ENCODE measurements around the gene EN2.

The EN2 gene

DNA sequence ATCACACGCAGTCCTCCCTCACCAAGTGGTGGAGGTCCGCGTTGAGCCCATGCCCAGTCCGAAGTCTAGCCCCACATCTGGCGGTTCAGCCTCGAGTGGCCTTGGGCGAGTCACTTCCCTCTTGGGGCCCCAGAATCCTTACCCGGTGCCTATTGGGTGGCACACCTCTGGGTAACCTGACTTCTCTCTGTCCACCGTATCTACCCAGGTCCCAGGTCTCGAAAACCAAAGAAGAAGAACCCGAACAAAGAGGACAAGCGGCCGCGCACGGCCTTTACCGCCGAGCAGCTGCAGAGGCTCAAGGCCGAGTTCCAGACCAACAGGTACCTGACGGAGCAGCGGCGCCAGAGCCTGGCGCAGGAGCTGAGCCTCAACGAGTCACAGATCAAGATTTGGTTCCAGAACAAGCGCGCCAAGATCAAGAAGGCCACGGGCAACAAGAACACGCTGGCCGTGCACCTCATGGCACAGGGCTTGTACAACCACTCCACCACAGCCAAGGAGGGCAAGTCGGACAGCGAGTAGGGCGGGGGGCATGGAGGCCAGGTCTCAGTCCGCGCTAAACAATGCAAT is 4.3 kb downstream of the EN2 start:
- Histone ChIP-seq H3K4me3 (ENCODE audit: low read length) (no peak overlapping the region; the same call in 1 of the 2 replicates), H3K27me3 (ENCODE audit: insufficient read depth, low read length) (peaks cover 98% of the 10 kb centered on the region), H3K9ac (ENCODE audit: low read depth, low read length) (no peak overlapping the region), H3K9me3 (ENCODE audit: insufficient read depth, low read depth, low read length) (peaks cover 8% of the 10 kb centered on the region), H3K4me1 (ENCODE audit: insufficient read depth, low read length) (no peaks in the 10 kb centered on the region), H3K36me3 (ENCODE audit: insufficient read depth, low read depth, low read length) (no peaks in the 10 kb centered on the region), H3K27ac (ENCODE audit: low read length) (no peak overlapping the region)

DNA sequence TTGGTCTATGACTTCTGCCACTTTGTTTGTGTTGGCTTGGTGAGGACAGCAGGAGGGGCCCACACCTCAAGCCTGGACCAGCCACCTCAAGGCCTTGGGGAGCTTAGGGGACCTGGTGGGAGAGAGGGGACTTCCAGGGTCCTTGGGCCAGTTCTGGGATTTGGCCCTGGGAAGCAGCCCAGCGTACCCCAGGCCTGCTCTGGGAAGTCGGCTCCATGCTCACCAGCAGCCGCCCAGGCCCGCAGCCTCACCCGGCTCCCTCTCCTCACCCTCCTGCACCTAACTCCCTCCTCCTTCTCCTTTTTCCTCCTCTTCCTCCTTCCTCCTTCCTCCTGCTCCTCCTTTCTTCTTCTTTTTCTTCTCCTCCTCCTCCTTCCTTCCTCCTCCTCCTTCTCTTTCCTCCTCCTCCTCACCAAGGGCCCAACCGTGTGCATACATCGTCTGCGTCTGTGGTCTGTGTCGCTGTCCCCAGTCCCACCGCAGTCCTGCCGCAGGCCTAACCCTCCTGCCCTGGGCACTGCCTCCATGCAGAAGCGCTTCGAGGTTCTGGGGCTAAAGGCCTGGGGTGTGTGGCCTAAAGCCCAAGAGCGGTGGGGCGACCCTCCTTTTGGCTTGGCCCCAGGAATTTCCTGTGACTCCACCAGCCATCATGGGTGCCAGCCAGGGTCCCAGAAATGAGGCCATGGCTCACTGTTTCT is 5.3 kb downstream of the EN2 start:
- H3K36me3 ChIP-seq (ENCODE audit: insufficient read depth, low read depth, low read length), result no peaks in the 10 kb centered on the region
- H3K27ac ChIP-seq (ENCODE audit: low read length), result no peak overlapping the region
- H3K9me3 ChIP-seq (ENCODE audit: insufficient read depth, low read depth, low read length), result peaks cover 8% of the 10 kb centered on the region
- H3K27me3 ChIP-seq (ENCODE audit: insufficient read depth, low read length), result peaks cover 100% of the 10 kb centered on the region
- no peaks in the 10 kb centered on the region for H3K4me1 ChIP-seq (ENCODE audit: insufficient read depth, low read length)
- H3K4me3 ChIP-seq (ENCODE audit: low read length), result no peak overlapping the region
- H3K9ac ChIP-seq (ENCODE audit: low read depth, low read length), result no peak overlapping the region

- Histone ChIP-seq H3K36me3 (ENCODE audit: insufficient read depth, low read depth, low read length) (no peaks in the 10 kb centered on the region), H3K9ac (ENCODE audit: low read depth, low read length) (no peak overlapping the region), H3K27me3 (ENCODE audit: insufficient read depth, low read length) (peaks cover 100% of the 10 kb centered on the region), H3K4me3 (ENCODE audit: low read length) (no peak overlapping the region), H3K9me3 (ENCODE audit: insufficient read depth, low read depth, low read length) (peaks cover 8% of the 10 kb centered on the region), H3K27ac (ENCODE audit: low read length) (no peak overlapping the region), H3K4me1 (ENCODE audit: insufficient read depth, low read length) (no peaks in the 10 kb centered on the region)
These were observed 6.3 kb downstream of the EN2 start for GRCh38 chr7:155464183-155464582.

- H3K27me3 ChIP-seq (ENCODE audit: insufficient read depth, low read length), result peaks cover 100% of the 10 kb centered on the region
- H3K4me1 ChIP-seq (ENCODE audit: insufficient read depth, low read length), result no peaks in the 10 kb centered on the region
- H3K36me3 ChIP-seq (ENCODE audit: insufficient read depth, low read depth, low read length), result no peaks in the 10 kb centered on the region
- no peak overlapping the region for H3K9ac ChIP-seq (ENCODE audit: low read depth, low read length)
- H3K27ac ChIP-seq (ENCODE audit: low read length), result no peak overlapping the region
- H3K9me3 ChIP-seq (ENCODE audit: insufficient read depth, low read depth, low read length), result peaks cover 5% of the 10 kb centered on the region
- no peak overlapping the region for H3K4me3 ChIP-seq (ENCODE audit: low read length)
These were observed 7.2 kb downstream of the EN2 start for GRCh38 chr7:155464948-155465739.

- Histone ChIP-seq H3K9me3 (ENCODE audit: insufficient read depth, low read depth, low read length) (peaks cover 5% of the 10 kb centered on the region), H3K4me3 (ENCODE audit: low read length) (no peak overlapping the region), H3K27me3 (ENCODE audit: insufficient read depth, low read length) (peaks cover 100% of the 10 kb centered on the region), H3K9ac (ENCODE audit: low read depth, low read length) (no peak overlapping the region), H3K36me3 (ENCODE audit: insufficient read depth, low read depth, low read length) (no peaks in the 10 kb centered on the region), H3K27ac (ENCODE audit: low read length) (no peak overlapping the region), H3K4me1 (ENCODE audit: insufficient read depth, low read length) (peaks cover 3% of the 10 kb centered on the region)
These were observed 7.8 kb downstream of the EN2 start for GRCh38 chr7:155465761-155466141.

DNA sequence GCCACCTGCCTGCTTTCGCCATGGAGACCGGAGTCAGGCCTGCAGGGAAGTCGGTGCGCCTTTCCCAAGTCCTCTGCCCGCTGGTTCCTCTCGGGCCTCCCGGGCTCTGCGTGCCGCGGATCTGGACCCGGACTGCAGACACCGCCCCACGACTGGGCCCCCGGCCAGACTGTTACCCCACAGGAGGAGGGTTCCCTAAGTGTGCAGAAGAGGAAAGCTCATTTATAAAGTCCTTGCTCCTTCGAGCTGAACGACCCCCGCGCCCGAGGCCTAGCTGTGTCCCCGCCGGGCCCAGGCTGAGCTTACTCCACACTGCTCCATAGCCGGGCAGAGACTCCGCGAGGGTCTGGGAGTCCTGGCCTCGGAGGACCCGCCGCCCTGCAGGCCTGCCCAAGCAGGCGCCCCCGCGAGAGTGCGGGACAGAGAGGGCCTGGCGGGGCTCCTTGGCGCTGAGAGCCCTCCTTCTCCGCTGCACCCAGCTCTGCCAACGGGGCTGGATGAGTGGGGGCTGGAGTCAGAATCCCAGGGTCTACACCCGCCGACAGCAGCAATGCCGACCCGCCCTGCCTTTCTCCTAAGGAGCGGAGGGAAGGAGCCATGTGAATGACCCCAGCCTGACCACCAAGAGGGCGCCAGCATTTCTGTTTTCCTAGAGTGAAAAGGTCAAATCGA is 8.3 kb downstream of the EN2 start:
- Histone ChIP-seq H3K27me3 (ENCODE audit: insufficient read depth, low read length) (peaks cover 100% of the 10 kb centered on the region), H3K4me3 (ENCODE audit: low read length) (no peak overlapping the region; the same call in 1 of the 2 replicates), H3K4me1 (ENCODE audit: insufficient read depth, low read length) (peaks cover 9% of the 10 kb centered on the region), H3K36me3 (ENCODE audit: insufficient read depth, low read depth, low read length) (no peaks in the 10 kb centered on the region), H3K27ac (ENCODE audit: low read length) (no peak overlapping the region), H3K9me3 (ENCODE audit: insufficient read depth, low read depth, low read length) (peaks cover 3% of the 10 kb centered on the region), H3K9ac (ENCODE audit: low read depth, low read length) (no peak overlapping the region)

DNA sequence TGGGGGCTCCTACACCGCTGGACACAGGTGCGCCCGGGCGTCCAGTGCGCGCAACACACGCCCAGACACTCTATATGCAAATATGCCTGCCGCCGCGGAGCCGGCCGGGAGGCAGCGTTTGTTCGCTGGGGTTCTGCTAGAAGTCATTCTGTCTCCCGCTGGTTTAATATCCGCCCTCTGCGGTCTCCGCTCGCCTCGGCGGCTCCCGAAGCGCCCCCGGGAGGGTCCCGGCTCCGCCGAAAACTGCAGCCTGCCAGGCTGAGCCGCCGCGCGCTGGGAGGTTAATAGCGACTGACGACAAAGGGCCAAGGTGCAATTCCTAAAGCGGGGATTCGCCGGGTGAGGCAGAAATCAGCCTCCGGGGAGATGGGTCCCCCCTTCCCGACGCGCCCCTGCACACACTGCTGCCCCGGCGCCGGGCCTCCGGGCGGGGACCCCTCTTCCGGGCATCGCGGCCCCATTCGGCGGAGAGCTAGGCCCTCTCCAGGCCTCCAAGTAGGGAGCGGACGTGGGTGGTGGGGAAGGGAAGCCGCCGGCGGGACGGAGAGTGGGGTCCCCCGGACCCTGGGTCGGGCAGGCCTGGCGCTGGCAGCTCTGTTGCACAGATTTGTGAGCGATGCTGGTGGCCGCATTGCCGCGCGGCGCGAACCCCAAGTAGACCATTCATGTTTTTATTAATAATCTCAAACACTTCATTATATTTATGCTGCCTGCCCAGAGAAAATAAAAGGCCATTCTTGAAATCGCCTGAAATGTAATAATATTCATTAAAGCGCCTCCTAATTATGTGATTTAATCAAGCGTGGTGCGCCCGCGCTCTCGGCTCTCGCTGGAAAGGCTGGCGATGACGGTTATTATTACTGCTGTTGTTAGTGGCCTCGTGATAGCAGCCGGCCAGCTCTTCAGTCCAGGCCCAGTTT is 9.1 kb downstream of the EN2 start:
- Histone ChIP-seq H3K36me3 (ENCODE audit: insufficient read depth, low read depth, low read length) (no peaks in the 10 kb centered on the region), H3K9me3 (ENCODE audit: insufficient read depth, low read depth, low read length) (peaks cover 3% of the 10 kb centered on the region), H3K4me1 (ENCODE audit: insufficient read depth, low read length) (peaks cover 15% of the 10 kb centered on the region), H3K27ac (ENCODE audit: low read length) (no peak overlapping the region), H3K9ac (ENCODE audit: low read depth, low read length) (peak overlapping the region; percentile 12; the same call in 1 of the 2 replicates), H3K4me3 (ENCODE audit: low read length) (peak overlapping the region; percentile 41; the same call in 1 of the 2 replicates), H3K27me3 (ENCODE audit: insufficient read depth, low read length) (peaks cover 100% of the 10 kb centered on the region)

DNA sequence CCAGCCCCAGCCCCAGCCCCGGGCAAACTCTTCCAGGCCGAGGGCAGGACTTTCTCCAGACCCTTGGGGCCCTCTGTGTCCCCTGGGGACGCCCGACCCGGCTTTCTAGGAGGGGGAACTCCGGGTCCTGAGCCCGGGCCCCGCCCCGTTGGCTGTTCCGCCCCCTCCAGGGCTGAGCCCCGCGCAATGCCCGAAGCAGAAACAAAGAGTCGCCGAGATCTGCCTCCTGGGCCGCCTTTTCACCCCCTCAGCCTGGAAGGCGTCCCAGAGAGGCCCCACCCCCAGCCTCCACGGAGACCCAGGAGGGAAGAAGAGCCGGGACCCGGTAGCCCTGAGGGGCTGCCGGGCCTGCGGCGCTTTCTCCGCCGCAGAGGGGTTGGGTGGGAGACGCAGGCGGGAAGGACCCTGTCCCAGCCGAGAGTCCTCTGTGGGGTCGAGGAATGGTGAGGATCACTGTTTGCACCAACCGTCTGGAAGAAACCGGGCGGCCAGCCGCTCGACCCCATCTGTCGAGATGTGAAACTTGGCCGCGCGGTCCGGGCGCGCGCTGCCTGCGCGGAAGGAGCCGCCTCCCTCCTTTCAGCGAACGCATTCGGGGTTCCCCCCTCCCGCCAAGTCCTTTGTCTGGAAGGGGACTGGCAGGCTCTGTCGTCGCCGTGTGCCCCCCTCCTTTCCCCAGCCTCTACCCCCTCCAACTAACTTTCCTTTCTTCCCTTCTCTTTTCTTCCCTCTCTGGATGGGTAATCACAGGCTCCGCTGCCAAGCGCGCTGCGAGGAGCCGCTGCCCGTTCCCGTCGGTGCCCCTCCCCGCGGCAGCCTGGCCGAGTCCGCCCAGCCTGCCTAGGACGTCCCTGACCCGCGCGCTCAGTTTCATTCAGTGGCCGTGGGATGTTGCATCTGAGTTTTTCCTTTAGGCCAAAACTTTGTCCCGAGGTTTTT is 10.2 kb downstream of the EN2 start:
- H3K27ac ChIP-seq (ENCODE audit: low read length), result no peak overlapping the region
- H3K9ac ChIP-seq (ENCODE audit: low read depth, low read length), result peak overlapping the region; percentile 46; the same call in 1 of the 2 replicates
- no peaks in the 10 kb centered on the region for H3K36me3 ChIP-seq (ENCODE audit: insufficient read depth, low read depth, low read length)
- peak overlapping the region; percentile 54; the same call in 1 of the 2 replicates for H3K4me3 ChIP-seq (ENCODE audit: low read length)
- H3K27me3 ChIP-seq (ENCODE audit: insufficient read depth, low read length), result peaks cover 100% of the 10 kb centered on the region
- peaks cover 25% of the 10 kb centered on the region for H3K4me1 ChIP-seq (ENCODE audit: insufficient read depth, low read length)
- H3K9me3 ChIP-seq (ENCODE audit: insufficient read depth, low read depth, low read length), result peaks cover 3% of the 10 kb centered on the region

- Histone ChIP-seq H3K9me3 (ENCODE audit: insufficient read depth, low read depth, low read length) (peaks cover 3% of the 10 kb centered on the region), H3K36me3 (ENCODE audit: insufficient read depth, low read depth, low read length) (no peaks in the 10 kb centered on the region), H3K27ac (ENCODE audit: low read length) (no peak overlapping the region), H3K4me3 (ENCODE audit: low read length) (peak overlapping the region; percentile 54; the same call in 1 of the 2 replicates), H3K9ac (ENCODE audit: low read depth, low read length) (no peak overlapping the region), H3K27me3 (ENCODE audit: insufficient read depth, low read length) (peaks cover 100% of the 10 kb centered on the region), H3K4me1 (ENCODE audit: insufficient read depth, low read length) (peaks cover 25% of the 10 kb centered on the region)
These were observed 10.8 kb downstream of the EN2 start for GRCh38 chr7:155468785-155469148.
